Ovary (tissue), 3 donors: ENCODE data around the gene OPRL1.

Experiments
- POLR2A ChIP-seq: fragments of 450-650 bp; IDR thresholded peaks from one replicate; pipeline ENCODE4 v1.6.1; 2017; ENCODE audit warnings: antibody characterized with exemption, mild to moderate bottlenecking, moderate library complexity
- TF ChIP-seq, protein P1 (sequence below), 3 donors: fragments of 450-650 bp in 2 of 3; fragments of 200-600 bp in 1 of 3; IDR thresholded peaks; one replicate each; pipeline versions ENCODE4 v1.5.1 to v1.8.0; 2016 to 2022; ENCODE audit warnings: antibody characterized with exemption in 3 of 3, mild to moderate bottlenecking in 1 of 3
- donor health status: DM: no; HTN: no; CAD: no.

DNA sequence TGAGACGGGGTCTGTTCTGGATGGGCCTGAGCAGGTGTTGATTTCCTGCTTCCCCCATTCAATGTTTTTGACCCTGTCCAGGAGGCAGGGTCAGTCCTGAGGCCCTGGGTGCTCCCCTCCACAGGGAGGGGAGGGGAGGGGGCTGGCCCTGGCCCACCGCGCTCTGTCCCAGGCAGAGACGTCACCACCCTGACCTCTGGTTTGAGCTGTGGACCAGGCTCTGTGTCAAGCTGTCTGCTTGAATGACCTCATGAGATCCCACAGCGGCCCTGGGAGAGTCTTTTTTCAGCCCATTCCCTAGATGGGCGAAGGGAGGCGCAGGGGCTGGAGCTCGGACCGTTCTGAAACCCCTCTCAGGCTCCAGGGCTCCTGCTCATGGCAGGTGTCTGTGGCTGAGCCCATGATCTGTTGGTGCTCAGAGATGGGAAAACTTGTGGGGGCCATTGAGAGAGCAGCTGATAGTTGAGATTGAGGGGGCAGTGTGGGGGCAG lies 13.2 kb downstream of the OPRL1 start:
- TF ChIP-seq POLR2A, result no peak
- TF ChIP-seq, protein P1, sequence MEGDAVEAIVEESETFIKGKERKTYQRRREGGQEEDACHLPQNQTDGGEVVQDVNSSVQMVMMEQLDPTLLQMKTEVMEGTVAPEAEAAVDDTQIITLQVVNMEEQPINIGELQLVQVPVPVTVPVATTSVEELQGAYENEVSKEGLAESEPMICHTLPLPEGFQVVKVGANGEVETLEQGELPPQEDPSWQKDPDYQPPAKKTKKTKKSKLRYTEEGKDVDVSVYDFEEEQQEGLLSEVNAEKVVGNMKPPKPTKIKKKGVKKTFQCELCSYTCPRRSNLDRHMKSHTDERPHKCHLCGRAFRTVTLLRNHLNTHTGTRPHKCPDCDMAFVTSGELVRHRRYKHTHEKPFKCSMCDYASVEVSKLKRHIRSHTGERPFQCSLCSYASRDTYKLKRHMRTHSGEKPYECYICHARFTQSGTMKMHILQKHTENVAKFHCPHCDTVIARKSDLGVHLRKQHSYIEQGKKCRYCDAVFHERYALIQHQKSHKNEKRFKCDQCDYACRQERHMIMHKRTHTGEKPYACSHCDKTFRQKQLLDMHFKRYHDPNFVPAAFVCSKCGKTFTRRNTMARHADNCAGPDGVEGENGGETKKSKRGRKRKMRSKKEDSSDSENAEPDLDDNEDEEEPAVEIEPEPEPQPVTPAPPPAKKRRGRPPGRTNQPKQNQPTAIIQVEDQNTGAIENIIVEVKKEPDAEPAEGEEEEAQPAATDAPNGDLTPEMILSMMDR (IDR thresholded peaks at IDR 0.05), result no peak
